Activated CD8-positive, alpha-beta memory T cell treated with anti-CD3 and anti-CD28 coated beads, Interleukin-2, amount 50 U/mL, for 24 hours (primary cell): Measurements from ENCODE around the gene CD19.
"Not testable (repeated sequence)": the region's sequence is repeated elsewhere in the genome, so short reads cannot be mapped to it uniquely, and the experiment has no call there.

Source experiments
- DNase-seq: peaks from one replicate; pipeline ENCODE4 v3.0.0-alpha.2; 2020; ENCODE audit errors: extremely low read depth

The CD19 gene

DNA sequence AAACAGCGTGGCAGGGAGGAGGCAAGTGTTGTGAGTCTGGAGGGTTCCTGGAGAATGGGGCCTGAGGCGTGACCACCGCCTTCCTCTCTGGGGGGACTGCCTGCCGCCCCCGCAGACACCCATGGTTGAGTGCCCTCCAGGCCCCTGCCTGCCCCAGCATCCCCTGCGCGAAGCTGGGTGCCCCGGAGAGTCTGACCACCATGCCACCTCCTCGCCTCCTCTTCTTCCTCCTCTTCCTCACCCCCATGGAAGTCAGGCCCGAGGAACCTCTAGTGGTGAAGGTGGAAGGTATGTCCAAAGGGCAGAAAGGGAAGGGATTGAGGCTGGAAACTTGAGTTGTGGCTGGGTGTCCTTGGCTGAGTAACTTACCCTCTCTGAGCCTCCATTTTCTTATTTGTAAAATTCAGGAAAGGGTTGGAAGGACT lies at the start of gene CD19:
Gene CD19 (plus strand): TSS at position 171 of the 425 bp plus-strand sequence. CDS start 30 bp downstream, at position 201.
- DNase-seq, result no peak

DNA sequence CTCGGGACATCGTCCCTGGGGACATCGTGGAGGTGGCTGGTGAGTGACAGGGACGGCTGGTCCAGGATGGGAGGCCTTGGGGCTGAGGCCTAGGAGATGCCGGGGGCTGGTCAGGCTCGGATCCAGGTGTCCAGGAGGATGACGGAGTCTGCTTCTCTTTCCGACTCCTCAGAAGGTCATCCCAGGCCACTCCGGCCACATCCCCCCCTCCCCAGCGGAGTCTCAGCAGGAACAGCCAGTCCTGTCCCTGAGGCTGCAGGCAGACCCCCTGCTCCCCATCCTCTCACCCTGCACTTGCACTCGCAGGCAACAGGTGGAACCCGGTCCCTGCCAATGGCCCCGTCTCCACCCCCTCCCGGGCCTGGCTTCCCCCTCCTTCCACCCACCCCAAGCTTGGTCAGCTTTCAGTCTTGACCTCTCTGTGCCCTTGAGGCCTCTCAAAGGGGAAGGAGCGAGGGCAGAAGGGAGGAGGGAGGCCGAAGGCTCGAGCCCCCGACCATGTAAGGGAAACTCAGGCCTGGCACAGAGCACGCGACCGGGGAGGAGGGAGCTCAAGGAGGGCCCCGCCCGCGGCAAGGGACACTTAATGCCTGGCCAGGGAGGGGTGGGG lies 49.1 kb upstream of the CD19 start:
- no peak for DNase-seq

DNA sequence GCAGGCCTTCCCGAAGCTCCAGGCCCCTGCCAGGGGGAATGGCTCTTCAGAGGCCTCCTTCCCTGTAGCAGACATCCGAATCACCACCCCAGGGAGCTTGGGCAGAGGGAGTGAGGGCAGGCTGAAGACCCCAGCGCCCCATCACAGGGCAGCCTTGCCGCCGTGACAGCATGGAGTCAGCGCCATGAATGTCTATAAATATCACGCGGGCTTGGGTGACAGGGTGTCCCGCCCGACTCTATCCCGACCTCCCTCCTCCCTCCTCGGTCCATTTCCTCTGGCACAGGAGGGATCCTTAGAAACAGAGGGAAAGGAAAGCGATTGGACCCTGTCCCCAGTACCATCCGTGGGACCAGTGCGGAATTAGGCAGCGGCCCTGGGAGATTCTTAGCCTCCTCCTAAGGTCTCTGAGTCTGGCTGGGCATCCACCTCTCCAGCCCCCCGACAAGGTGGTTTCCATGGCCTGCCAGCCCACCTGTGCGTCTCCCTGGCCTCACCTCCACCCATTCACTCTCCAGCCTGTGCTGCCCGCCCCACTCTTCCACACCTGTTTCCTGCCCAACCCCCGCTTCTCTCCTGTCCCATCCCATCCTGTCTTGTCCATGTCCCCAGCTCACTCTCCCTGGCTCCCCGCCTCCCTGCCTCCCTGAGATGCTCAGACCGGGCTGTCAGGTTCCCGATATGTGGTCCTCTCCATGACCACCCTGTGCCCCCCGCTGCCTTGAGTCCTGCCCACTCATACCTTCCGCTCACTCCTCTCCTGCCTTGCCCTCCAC lies 48.4 kb upstream of the CD19 start:
- no peak for DNase-seq

DNA sequence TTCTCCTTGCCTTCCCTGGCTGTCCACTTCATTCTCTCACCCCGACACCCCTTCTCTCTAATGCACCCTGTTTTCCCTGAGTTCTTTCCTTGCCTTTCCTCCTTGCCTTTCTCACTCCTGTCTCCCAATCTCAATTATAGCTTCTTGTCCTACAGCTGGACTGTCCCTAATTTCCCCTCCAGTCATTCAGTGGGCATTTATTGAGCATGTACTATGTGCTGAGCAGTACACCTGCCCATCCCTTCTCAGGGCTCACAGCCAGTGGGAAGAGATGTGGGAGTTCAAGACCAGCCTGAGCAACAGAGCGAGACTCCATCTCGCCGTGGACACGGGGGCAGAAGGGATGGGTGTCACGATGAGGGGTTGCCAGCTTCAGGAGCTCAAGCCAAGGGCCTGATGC lies 47.7 kb upstream of the CD19 start:
- no peak for DNase-seq

DNA sequence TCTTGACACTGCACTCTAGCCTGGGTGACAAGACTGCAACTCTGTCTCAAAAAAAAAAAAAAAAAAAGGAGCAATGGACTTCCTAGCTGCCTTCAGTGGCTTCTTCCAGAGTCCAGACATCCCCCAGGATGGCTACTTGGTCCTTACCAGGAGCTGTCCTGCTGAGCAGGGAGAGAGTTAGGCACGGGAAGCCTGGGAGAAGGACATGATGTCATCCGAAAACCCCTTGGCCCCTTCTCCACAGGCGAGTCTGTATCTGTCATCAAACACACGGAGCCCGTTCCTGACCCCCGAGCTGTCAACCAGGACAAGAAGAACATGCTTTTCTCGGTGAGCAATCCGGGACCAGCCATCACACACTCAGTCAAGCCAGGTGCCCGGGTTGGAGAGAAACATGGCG lies 44.8 kb upstream of the CD19 start:
- no peak for DNase-seq

DNA sequence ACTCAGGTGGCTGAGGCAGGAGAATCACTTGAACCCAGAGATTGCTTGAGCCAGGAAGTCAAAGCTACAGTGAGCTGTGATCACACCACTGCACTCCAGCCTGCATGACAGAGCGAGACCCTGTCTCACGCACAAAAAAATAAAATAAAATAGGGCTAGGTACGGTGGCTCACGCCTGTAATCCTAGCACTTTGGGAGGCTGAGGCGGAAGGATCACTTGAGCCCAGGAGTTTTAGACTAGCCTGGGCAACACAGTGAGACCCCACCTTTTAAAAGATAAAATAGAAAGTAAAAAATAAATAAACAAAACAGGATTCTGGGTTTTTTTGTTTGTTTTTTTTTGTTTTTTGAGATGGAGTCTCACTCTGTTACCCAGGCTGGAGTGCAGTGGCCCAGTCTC lies 41.4 kb upstream of the CD19 start:
- DNase-seq, result not testable (repeated sequence)

DNA sequence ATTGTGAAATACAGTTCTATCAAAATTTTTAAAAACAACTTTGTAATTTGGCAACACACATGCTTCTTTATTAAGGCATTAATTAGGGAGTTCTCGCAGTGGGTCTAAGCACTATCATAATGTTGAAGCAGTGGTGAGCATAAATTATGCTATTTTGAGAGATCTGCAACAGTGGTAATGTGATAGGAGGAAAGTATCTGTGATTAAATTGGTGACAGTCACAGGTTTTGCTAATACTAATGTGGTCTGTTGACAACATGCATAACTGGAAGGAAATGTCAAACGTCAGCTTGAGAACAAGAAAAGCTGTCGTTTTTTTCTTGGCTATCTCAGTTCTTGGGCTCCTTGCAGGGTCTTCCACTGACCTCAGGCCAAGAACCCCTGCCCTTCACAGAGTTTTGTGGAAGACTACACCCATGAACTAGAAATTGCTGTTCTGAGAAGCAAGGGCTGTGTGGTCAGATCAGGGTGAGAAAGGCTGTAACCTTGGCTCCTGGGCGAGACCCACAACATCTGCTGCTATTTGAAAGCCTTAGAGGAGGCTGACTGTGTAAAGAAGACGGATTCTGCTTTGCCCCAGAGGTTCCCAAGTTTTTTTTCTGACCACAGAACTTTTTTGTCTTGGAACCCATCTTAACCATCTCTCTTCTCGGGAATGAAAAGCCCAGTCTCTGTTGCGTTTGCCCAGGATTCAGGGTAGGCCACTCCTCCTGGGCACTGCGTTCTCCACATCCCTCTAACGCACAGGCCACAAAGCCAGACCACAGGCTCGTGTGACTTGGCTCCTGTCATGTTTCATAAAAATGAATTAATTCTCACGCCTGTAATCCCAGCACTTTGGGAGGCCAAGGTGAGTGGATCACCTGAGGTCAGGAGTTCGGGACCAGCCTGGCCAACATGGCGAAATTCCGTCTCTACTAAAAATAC lies 39.5 kb upstream of the CD19 start:
- no peak for DNase-seq

DNA sequence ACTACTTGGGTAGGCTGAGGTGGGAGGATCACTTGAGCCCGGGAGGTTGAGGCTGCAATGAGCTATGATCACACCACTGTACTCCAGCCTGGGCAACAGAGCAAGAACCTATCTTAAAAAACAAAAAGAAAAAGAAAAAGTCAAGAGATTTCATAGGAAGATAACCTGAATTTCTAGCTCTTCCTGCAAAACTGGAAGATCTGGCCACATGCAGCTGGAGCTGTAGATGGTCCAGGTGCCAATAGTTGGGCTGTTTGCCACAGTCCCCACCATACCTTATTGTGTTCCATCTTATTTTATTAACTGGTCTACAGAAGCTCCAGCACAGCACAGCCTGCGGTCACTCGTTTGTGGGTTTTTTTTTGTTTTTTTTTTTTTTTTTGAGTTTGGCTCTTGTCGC lies 38.5 kb upstream of the CD19 start:
- no peak for DNase-seq

DNA sequence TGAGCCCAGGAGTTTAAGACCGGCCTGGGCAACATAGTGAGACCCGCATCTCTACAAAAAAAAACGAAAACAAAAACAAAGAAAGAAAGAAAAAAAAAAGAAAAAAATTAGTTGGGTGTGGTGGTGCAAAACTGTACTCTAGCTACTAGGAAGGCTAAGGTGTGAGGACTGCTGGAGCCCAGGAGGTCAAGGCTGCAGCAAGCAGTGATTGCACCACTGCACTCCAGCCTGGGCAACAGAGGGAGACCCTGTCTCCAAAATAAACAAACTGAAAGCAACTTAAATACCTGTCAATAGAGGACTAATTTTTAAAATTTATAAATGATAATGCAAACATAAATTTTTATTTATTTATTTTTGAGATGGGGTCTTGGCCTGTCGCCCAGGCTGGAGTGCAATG lies 36.2 kb upstream of the CD19 start:
- DNase-seq, result no peak

DNA sequence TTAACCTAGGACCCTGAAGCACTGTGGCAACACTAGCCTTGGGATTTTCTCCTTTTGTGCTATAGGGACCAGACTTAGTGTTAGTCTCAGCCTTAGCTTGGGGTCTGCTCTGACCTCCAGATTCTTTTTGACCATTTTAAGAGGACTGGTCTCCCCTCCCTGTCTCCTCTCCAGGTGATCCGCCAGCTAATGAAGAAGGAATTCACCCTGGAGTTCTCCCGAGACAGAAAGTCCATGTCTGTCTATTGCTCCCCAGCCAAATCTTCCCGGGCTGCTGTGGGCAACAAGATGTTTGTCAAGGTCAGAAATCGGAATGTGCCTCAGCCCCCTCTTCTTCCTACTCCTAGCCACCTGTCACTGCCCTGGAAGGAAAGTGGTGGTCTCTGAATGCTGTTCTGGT lies 33.9 kb upstream of the CD19 start:
- DNase-seq, result no peak

DNA sequence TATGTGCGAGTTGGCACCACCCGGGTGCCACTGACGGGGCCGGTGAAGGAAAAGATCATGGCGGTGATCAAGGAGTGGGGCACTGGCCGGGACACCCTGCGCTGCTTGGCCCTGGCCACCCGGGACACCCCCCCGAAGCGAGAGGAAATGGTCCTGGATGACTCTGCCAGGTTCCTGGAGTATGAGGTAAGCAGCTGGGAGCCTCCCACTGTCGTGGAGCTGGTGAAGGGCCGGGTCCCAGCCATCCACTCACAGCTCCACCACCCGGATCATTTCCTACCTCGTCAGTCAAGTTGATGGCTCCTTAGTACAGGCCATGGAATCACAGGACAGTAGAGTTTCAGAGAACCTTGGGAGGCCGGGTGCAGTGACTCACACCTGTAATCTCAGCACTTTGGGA lies 33.5 kb upstream of the CD19 start:
- DNase-seq, result no peak

DNA sequence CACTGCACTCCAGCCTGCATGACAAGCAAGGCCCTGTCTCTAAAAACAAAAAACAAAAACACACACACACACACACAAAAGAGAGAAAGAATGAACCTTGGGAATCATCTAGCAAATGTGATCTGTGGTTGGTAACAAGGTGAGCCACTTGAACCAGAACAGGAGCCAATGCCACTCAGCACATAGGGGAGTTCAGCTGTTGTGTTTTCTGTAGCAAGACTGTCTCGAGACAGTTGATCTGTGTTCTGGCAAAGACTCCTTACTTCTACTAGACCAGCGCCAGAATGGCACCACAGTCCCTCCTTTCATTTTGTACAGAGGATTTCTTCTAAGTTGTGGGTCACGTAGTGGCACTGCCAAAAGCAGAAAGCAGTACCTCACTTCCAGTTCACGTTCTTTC lies 32.8 kb upstream of the CD19 start:
- DNase-seq, result no peak

DNA sequence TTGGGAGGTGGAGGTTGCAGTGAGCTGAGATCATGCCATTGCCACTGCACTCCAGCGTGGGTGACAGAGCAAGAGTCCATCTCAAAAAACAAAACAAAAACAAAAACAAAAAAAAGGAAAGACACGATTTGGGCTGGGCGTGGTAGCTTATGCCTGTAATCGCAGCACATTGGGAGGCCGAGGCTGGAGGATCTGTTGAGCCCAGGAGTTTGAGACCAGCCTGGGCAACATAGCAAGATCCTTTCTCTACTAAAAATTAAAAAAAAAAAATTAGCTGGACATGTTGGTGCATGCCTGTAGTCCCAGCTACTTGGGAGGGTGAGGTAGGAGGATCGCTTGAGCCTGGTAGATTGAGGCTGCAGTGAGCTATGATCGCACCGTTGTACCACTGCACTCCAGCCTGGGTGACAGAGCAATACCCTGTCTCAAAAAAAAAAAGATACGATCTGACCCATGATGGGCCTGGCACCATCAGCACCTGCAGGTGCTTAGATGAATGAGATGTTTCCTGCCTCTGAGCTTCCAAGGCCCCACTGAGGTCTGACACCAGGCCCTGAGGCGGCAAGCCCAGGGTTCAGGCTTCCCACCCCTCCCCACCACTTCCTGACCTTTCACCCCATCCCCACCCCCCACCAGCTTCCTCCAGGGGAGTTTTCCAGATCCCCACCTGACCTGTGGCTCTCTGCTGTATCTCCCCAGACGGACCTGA lies 31.7 kb upstream of the CD19 start:
- DNase-seq, result no peak

DNA sequence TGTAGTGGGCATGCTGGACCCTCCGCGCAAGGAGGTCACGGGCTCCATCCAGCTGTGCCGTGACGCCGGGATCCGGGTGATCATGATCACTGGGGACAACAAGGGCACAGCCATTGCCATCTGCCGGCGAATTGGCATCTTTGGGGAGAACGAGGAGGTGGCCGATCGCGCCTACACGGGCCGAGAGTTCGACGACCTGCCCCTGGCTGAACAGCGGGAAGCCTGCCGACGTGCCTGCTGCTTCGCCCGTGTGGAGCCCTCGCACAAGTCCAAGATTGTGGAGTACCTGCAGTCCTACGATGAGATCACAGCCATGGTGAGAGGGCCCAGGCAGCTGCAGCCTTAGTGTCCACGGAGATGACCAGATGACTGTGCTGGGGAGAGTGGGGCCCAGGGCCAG lies 31.2 kb upstream of the CD19 start:
- no peak for DNase-seq

DNA sequence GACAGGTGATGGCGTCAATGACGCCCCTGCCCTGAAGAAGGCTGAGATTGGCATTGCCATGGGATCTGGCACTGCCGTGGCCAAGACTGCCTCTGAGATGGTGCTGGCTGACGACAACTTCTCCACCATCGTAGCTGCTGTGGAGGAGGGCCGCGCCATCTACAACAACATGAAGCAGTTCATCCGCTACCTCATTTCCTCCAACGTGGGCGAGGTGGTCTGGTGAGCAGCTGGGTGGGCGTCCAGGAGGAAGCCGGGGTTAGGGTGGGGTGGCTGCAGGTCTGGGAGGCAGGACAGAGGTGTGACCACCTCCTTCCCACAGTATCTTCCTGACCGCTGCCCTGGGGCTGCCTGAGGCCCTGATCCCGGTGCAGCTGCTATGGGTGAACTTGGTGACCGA lies 29.9 kb upstream of the CD19 start:
- DNase-seq, result no peak

DNA sequence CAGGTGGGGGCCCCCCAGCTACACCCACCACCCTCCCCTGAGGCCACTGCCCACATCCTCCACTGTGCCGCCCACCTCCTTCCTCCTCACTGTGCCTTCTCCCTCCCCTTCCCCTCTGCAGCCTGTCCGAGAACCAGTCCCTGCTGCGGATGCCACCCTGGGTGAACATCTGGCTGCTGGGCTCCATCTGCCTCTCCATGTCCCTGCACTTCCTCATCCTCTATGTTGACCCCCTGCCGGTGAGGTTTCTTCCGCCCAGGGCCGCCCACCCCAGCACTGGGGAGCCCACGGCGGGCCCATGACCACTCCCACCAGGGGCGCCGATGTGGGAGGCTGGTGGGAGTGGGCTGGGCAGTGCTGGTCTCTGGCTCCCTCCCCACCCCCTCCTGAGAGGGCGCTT lies 28.9 kb upstream of the CD19 start:
- no peak for DNase-seq

DNA sequence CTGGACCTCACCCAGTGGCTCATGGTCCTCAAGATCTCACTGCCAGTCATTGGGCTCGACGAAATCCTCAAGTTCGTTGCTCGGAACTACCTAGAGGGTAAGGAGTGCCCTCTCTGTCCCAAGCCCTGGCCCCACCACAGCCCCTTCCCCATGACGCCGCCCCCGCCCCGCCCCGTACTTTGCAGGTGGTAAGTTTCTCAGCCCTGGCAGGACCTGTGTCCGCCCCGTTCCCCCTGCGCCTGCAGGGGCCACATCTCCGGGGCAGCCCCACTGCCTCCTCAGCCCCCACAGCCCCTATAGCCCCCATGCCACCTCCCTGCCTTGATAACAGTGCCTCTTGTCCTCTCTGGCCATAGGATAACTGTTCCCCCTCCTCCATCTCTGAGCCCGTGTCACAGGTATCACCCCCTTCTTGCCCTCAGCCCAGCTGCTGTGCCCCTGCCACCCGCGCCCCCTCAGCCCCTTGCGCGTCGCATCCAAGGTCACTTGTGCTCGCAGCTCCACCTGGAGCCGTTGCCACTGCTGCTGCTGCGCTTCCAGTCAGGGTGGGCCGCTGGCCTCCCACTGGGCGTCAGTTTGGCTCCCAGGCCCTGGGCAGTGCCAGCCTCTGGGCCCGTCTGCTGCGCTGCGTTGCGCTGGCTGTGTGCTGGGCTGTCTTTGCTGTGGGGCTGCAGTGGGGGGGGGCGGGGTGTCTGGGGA lies 28.3 kb upstream of the CD19 start:
- no peak for DNase-seq

DNA sequence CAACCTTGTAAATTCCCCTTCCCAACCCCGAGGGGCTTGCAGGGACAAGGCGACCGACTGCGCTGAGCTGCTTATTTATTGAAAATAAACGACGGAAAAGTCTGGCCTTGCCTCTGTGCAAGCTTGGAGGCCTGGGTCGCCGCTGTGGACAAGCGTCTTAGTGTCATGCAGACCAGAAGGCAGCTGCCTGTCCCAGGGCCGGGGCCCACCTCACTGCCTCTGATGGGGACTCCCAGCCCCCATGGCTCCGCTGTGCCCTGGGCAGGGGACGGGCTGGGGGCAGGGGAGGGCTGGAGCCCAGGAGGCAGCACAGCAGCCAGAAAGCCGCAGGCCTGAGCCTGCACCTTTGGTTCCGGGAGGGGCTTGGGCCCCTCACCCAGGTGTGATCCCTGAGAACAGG lies 27.4 kb upstream of the CD19 start:
- no peak for DNase-seq

DNA sequence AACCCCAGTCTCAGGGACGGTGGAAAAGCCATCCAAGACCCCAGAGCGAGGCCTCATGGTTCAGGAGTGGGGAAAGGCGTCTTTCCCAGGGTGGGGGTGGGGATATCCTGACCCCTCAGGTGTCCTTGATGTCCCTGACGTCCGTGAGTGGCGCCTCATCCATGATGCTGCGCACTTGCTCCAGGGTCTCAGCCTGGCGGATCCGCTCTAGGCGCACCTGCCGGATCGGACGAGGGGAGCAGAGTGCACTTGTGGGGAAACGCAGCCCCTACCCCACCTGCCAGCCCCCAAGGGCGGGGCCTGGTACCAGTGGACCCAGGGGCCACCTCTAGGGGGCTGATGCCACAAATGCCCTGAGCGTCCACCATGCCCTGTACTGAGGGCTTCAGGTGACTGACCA lies 26.9 kb upstream of the CD19 start:
- DNase-seq, result no peak

DNA sequence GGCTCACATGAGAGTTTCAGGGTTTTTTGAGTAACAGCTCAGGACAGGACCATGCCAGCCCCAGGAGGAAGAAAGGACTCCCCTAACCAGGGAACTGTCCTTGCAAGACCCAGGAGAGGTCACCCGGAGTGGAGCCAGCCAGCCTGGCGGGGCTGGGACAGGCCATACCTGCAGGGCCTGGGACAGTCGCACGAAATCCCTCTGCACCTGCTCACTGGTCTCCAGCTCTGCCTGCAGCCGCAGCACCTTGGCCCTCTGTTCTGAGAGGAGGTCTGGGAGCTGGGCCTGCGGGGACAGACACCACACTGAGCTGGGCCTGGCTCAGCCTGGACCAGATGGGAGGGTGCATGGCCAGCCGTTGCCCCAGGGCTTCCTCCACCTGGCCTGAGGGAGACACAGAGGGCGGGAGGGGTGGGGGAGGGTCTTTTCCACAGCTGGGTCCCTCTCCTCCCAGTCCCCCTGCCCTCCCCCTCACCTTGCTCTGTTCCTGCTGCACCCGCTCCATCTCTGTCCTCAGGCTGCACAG lies 26.5 kb upstream of the CD19 start:
- DNase-seq, result no peak

DNA sequence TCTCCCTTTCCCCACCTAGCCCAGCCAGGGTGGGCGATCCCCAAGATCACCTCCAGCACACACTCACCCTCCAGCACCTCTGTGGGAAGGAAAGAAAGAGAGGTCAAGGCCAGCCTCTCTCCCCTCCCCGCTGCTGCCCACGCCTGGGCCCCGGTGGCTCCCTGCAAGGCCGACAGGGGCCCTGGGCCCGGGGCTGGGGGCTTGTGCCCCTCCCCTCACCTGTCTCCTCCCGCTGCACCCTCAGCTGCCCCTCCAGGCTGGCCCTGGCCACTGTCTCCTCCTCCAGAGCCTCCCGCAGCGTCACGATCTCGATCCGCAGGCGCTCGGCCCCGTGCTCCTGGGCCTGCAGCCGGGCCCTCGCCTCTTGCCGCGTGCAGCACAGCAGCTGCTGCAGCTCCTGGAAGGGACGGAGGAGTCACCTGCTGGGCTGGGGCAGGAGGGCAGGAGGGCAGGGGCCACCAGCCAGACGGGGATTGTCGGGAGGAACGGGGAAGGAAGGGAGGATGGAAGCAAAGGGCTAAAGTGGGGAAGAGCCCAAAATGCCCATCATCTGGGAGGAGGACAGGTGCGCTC lies 25.9 kb upstream of the CD19 start:
- DNase-seq, result no peak
